Stimulated activated CD4-positive, alpha-beta T cell treated with anti-CD3 and anti-CD28 coated beads, Interleukin-1b, Interleukin-23, amount 100 ng/mL, for 1 hour (primary cell): ENCODE measurements around the gene DGCR6L.
"Not testable (repeated sequence)": the region's sequence is repeated elsewhere in the genome, so short reads cannot be mapped to it uniquely, and the experiment has no call there.

Experiments used
- DNase-seq, 2 donors: peaks; one replicate each; pipeline ENCODE4 v3.0.0-alpha.2; 2020; ENCODE audit warnings: low read depth in 2 of 2

DGCR6L gene

DNA sequence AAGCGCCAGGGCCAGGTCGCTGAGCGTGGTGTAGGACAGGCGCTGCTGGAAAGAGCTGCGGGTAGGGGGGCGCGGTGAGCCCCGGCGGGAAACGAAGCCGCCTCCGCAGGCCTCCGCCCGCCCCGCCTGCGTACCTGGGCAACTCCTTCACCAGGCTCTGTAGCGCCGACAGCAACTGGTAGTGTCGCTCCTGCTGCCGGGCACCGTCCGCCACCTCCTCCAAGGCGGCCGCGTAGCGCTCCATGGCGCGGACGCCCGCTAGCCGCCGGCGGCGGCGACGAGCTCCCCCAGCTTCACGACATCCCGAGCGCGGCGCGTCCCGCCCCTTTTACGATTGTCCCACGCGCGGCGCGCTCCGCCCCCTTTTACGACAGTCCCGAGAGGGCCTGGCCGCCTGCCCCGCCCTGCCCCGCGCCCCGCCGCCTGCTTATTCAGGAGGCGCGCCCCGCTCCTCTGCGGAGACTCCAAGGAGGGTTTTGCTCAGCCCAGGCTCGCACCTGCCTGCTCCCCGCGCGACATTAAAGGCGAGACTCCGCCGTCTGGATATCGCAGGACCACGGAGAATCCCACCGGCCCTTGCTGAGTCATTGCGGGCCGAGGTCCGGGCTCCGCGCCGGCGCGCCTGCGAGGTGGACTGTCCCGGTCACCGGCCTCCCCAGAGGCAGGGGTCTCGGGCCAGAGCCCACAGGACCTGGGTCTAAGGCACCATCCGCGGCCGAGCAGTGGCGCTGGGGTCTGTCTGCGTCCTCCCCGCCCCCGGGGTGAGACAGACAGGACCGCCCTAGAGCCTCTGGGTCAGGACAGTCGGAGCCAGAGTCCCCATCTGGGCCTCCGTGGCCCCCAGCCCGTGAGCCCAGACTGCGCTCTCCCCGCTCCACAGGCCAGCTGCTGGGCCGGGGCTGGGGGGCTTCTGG, at the start of gene DGCR6L:
Gene DGCR6L, minus strand, starts transcription at position 316 of the 914 bp plus-strand sequence. Its CDS starts 72 bp downstream, at position 244.
- DNase-seq: peak; percentile 90 to 96

DNA sequence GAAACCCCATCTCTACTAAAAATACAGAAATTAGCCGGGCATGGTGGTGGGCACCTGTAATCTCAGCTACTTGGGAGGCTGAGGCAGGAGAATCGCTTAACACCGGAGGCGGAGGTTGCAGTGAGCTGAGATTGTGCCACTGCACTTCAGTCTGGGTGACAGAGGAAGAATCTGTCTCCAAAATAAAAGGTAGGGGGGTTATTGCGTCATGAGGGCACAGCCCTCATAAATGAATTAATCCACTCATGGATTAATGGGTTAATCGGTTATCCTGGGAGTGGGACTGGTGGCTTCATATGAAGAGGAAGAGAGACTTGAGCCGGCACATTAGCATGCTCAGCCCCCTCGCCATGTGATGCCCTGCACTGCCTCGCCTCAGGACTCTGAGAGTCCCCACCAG, 49.0 kb upstream of the DGCR6L start:
- DNase-seq: not testable (repeated sequence)

GRCh38 chr22:20366841-20367240, 47.0 kb upstream of the DGCR6L start:
- not testable (repeated sequence) for DNase-seq

- not testable (repeated sequence) for DNase-seq
Measured at GRCh38 chr22:20364335-20365260, 44.7 kb upstream of the DGCR6L start.

DNA sequence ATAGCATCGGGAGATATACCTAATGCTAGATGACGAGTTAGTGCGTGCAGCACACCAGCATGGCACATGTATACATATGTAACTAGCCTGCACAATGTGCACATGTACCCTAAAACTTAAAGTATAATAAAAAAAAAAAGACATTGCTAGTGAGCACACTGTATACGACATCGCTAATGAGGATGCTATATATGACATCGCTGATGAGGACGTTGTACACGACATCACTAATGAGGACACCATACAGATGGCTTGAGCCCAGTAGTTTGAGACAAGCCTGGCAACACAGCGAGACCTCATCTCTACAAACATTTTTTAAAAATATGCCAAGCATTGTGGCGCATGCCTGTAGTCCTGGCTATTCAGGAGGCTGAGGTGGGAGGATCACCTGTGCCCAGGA, 42.5 kb upstream of the DGCR6L start:
- not testable (repeated sequence) for DNase-seq

DNA sequence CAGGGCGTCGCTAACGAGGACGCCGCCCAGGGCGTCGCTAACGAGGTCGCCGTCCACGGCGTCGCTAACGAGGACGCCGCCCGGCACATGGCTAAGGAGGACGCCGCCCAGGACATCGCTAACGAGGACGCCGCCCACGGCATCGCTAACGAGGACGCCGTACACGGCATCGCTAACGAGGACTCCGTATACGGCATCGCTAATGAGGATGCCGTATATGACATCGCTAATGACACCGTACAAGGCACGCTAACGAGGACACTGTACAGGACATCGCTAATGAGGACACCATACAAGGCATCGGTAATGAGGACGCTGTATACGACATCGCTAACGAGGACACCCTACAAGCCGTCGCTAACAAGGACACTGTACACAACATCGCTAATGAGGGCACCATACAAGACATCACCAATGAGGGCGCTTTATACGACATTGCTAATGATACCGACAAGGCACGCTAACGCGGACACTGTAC, 41.9 kb upstream of the DGCR6L start:
- DNase-seq: not testable (repeated sequence)

DNA sequence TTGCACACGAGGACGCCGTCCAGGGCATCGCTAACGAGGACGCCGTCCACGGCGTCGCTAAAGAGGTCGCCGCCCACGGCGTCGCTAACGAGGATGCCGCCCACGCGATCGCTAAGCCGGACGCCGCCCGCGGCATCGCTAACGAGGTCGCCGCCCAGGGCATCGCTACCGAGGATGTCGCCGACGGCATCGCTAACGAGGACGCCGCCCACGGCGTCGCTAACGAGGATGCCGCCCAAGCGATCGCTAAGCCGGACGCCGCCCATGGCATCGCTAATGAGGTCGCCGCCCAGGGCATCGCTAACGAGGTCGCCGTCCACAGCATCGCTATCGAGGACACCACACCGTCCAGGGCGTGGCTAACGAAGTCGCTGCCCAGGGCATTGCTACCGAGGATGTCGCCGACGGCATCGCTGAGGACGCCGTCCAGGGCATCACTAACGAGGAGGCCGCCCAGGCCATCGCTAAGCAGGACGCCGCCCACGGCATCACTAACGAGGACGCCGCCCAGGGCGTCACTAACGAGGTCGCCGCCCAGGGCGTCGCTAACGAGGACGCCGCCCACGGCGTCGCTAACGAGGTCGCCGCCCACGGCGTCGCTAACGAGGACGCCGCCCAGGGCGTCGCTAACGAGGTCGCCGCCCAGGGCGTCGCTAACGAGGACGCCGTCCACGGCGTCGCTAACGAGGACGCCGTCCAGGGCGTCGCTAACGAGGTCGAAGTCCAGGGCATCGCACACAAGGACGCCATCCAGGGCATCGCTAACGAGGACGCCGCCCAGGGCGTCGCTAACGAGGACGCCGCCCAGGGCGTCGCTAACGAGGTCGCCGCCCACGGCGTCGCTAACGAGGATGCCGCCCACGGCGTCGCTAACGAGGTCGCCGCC, 41.2 kb upstream of the DGCR6L start:
- not testable (repeated sequence) for DNase-seq

GRCh38 chr22:20360261-20360660, 40.4 kb upstream of the DGCR6L start:
- DNase-seq: not testable (repeated sequence)

- DNase-seq: not testable (repeated sequence)
Measured at GRCh38 chr22:20358503-20359239, 38.8 kb upstream of the DGCR6L start.

DNA sequence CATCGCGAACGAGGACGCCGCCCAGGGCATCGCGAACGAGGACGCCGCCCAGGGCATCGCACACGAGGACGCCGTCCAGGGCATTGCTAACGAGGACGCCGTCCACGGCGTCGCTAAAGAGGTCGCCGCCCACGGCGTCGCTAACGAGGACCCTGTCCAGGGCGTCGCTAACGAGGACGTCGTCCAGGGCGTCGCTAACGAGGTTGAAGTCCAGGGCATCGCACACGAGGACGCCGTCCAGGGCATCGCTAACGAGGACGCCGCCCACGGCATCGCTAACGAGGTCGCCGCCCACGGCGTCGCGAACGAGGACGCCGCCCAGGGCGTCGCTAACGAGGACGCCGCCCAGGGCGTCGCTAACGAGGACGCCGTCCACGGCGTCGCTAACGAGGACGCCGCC, 38.1 kb upstream of the DGCR6L start:
- not testable (repeated sequence) for DNase-seq

DNA sequence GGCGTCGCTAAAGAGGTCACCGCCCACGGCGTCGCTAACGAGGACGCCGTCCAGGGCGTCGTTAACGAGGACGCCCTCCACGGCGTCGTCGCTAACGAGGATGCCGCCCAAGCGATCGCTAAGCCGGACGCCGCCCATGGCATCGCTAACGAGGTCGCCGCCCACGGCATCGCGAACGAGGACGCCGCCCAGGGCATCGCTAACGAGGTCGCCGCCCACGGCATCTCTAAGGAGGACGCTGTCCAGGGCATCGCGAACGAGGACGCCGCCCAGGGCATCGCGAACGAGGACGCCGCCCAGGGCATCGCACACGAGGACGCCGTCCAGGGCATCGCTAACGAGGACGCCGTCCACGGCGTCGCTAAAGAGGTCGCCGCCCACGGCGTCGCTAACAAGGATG, 37.0 kb upstream of the DGCR6L start:
- DNase-seq: not testable (repeated sequence)

DNA sequence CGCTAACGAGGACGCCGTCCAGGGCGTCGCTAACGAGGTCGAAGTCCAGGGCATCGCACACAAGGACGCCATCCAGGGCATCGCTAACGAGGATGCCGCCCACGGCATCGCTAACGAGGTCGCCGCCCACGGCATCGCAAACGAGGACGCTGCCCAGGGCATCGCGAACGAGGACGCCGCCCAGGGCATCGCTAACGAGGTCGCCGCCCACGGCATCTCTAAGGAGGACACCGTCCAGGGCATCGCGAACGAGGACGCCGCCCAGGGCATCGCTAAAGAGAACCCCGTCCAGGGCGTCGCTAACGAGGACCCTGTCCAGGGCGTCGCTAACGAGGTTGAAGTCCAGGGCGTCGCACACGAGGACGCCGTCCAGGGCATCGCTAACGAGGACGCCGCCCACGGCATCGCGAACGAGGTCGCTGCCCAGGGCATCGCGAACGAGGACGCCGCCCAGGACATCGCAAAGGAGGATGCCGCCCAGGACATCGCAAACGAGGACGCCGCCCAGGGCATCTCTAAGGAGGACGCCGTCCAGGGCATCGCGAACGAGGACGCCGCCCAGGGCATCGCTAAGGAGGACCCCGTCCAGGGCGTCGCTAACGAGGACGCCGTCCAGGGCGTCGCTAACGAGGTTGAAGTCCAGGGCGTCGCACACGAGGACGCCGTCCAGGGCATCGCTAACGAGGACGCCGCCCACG, 36.2 kb upstream of the DGCR6L start:
- not testable (repeated sequence) for DNase-seq

- no peak for DNase-seq
Measured at GRCh38 chr22:20354238-20354975, 34.5 kb upstream of the DGCR6L start.

- not testable (repeated sequence) for DNase-seq
Measured at GRCh38 chr22:20352536-20352935, 32.7 kb upstream of the DGCR6L start.

GRCh38 chr22:20346553-20346952, 26.7 kb upstream of the DGCR6L start:
- not testable (repeated sequence) for DNase-seq

DNA sequence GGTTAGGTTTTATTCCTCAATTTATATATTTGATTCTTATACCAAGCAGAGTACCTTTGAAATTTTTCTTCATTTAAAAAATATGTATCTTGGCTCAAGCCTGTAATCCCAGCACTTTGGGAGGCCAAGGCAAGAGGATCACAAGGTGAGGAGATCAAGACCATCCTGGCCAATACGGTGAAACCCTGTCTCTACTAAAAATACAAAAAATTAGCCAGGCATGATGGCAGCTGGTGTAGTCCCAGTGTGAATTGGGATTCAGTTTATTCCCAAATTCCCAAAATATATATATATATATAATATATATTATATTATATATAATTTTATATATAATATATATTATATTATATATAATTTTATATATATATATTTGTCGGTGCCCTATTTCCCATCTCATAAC, 18.4 kb upstream of the DGCR6L start:
- DNase-seq: not testable (repeated sequence)

GRCh38 chr22:20337807-20338206, 17.9 kb upstream of the DGCR6L start:
- not testable (repeated sequence) for DNase-seq

GRCh38 chr22:20336561-20336960, 16.7 kb upstream of the DGCR6L start:
- DNase-seq: not testable (repeated sequence)

- not testable (repeated sequence) for DNase-seq
Measured at GRCh38 chr22:20328569-20328930, 8.7 kb upstream of the DGCR6L start.
